ENCODE data around the gene C1orf87.

GRCh38 chr1:60044881-60045280, 28.7 kb downstream of the C1orf87 start:
- no peak for TF ChIP-seq MZF1 (tag by site-specific recombination; IDR thresholded peaks at IDR 0.05; ENCODE audit: borderline replicate concordance)
- no peak for TF ChIP-seq ZFP3 (tag by site-specific recombination; IDR thresholded peaks at IDR 0.05; ENCODE audit: low read depth)
- TF ChIP-seq CTCF (tag by site-specific recombination; IDR thresholded peaks at IDR 0.05) = no peak
- no peak for TF ChIP-seq ZBTB49 (tag by site-specific recombination; IDR thresholded peaks at IDR 0.05; ENCODE audit: low read depth)
- no peak for TF ChIP-seq ZNF354C (tag by site-specific recombination; IDR thresholded peaks at IDR 0.05; ENCODE audit: borderline replicate concordance, low read depth)
- TF ChIP-seq ZNF645 (tag by site-specific recombination; IDR thresholded peaks at IDR 0.05) = no peak
- no peak for TF ChIP-seq KLF16 (tag by site-specific recombination; IDR thresholded peaks at IDR 0.05)

All from HEK293 (cell line).